Measurements from ENCODE around the gene AEBP2.

DNA sequence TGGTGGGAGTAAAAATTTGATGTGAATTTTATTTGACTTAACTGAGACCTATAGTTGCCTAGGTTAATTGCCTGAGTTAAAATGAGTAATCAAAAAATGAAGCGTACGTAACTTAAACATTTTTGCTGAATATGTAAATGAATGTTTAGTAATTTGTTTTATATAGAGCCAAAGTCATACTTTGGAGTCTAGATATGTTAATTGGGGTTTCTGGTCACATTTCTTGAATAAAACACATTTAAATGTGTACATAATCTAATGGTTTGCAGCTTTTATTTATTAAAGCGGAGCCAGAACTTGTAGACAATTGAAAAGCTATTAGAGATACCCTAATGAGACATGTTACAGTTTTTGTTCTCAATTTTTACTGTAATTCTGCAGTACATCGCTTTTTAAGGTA, 71.2 kb downstream of the AEBP2 start:
- TF ChIP-seq EZH2phosphoT487 (IDR thresholded peaks at IDR 0.05; ENCODE audit: low read depth, severe bottlenecking, unreplicated experiment) = no peak
- TF ChIP-seq, protein P1, sequence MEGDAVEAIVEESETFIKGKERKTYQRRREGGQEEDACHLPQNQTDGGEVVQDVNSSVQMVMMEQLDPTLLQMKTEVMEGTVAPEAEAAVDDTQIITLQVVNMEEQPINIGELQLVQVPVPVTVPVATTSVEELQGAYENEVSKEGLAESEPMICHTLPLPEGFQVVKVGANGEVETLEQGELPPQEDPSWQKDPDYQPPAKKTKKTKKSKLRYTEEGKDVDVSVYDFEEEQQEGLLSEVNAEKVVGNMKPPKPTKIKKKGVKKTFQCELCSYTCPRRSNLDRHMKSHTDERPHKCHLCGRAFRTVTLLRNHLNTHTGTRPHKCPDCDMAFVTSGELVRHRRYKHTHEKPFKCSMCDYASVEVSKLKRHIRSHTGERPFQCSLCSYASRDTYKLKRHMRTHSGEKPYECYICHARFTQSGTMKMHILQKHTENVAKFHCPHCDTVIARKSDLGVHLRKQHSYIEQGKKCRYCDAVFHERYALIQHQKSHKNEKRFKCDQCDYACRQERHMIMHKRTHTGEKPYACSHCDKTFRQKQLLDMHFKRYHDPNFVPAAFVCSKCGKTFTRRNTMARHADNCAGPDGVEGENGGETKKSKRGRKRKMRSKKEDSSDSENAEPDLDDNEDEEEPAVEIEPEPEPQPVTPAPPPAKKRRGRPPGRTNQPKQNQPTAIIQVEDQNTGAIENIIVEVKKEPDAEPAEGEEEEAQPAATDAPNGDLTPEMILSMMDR (IDR thresholded peaks at IDR 0.05; ENCODE audit: poor library complexity) = no peak
